NOMO-1 (cell line): ENCODE data around the gene DPY30.

ENCODE experiments used
- DNase-seq, 2 experiments: peaks; one replicate each; lab custom pipeline; 2025; ENCODE audit not compliant: unreplicated experiment in 2 of 2; lab: John Stamatoyannopoulos, UW

DPY30 gene

GRCh38 chr2:31979018-31979417 is 60.6 kb downstream of the DPY30 start:
- DNase-seq, result no peak

GRCh38 chr2:31978436-31978835 is 61.2 kb downstream of the DPY30 start:
- no peak for DNase-seq
